Activated naive CD8-positive, alpha-beta T cell treated with anti-CD3 and anti-CD28 coated beads for 36 hours (primary cell): ENCODE data around the gene USP48. TPM values are rescaled to one million over a fixed set of nuclear protein-coding genes. Genes with fewer than 3 reads are reported as not detected.

Source experiments
- DNase-seq: peaks from one replicate; pipeline ENCODE4 v3.0.0; 2021
- H3K27ac Mint-ChIP-seq: one replicate; pipeline ENCODE4 v1.8.0; 2022; ENCODE audit warnings: mild to moderate bottlenecking, moderate library complexity, mixed read lengths
- H3K27me3 Mint-ChIP-seq: one replicate; pipeline ENCODE4 v1.8.0; 2022; ENCODE audit warnings: mild to moderate bottlenecking, mixed read lengths
- H3K36me3 Mint-ChIP-seq: one replicate; pipeline ENCODE4 v1.8.0; 2021; ENCODE audit warnings: mild to moderate bottlenecking, mixed read lengths
- H3K4me1 Mint-ChIP-seq: one replicate; pipeline ENCODE4 v1.8.0; 2021; ENCODE audit warnings: mixed read lengths
- H3K4me3 Mint-ChIP-seq: one replicate; pipeline ENCODE4 v1.8.0; 2022; ENCODE audit warnings: mild to moderate bottlenecking, moderate library complexity, mixed read lengths
- H3K9me3 Mint-ChIP-seq: one replicate; pipeline ENCODE4 v1.8.0; 2022; ENCODE audit warnings: mixed read lengths
- total RNA-seq, 2 experiments: library from RNA; stranded (reverse); gene quantifications; one replicate each; pipeline ENCODE4 v1.2.3, GENCODE V29; 2021

The USP48 gene
- total RNA-seq, 2 experiments from 2014 or later, result 45.8 to 50.5 TPM

DNA sequence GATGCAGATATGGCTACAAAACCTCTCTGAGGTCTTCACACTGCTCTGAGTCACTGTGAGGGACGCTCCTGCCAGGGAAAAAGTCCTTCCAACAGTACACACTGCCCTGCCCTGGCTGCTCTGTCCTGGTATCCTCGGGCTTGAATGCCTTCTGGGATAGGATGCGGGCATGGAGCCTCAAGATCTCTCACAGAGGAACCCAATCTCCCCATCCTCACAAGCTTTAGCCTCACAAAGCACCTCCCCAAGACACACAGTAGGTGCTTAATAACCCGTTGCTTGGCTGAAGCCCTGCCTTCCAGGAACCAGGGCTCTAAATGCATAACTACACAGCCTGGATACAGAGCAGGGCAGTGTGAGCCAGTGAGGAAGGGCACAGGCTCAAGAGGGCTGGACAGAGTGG, 123.0 kb downstream of the USP48 start:
- Mint-ChIP-seq H3K36me3 (no peaks in the 10 kb centered on the region), H3K4me3 (peak overlapping the region; percentile 61), H3K4me1 (peaks cover 4% of the 10 kb centered on the region), H3K27ac (no peak overlapping the region), H3K27me3 (peaks cover 38% of the 10 kb centered on the region), H3K9me3 (no peaks in the 10 kb centered on the region)
- DNase-seq, result no peak

DNA sequence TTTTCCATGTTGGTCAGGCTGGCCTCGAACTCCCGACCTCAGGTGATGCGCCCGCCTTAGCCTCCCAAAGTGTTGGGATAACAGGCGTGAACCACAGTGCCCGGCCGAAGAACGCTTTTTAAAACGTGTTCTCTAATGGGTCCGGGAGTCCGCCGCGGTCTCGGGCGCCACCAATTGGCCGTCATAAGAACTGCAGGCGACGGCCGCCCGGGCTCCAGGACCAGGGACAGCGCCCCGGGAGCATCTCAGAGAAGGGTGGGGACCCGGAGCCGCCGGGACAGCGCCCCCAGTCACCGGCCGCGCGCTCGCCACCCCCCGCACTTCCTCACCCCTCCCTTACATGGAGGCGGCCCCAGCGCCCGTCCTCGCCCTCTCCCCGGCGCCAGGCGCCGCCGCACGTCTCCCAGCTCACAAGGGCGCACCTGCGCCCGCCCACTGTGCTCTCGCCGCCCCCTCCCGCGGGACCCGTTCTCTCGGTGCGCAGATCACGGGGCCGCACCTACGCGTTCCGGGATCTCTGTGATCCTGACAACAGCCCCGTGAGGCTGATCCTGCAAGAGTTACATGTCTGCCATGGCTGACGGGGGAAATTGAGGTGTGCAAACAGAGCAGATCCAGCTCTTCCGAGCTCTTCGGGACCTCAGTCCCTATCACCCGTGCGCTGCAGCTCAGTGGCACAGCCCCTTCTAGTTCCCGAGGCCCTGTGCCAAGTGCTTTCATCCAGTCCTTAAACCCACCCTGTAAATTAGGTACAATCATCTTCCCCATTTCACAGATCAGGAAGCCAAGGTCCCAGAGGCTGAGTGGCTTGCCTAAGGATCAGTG, 123.6 kb downstream of the USP48 start:
- Mint-ChIP-seq H3K27ac (no peak overlapping the region), H3K36me3 (no peaks in the 10 kb centered on the region), H3K4me1 (peaks cover 4% of the 10 kb centered on the region), H3K9me3 (no peaks in the 10 kb centered on the region), H3K4me3 (peak overlapping the region; percentile 61), H3K27me3 (peaks cover 35% of the 10 kb centered on the region)
- peak; percentile 82 for DNase-seq

- H3K27ac Mint-ChIP-seq, result no peak overlapping the region
- peaks cover 23% of the 10 kb centered on the region for H3K27me3 Mint-ChIP-seq
- no peak for DNase-seq
- H3K9me3 Mint-ChIP-seq, result no peaks in the 10 kb centered on the region
- no peaks in the 10 kb centered on the region for H3K36me3 Mint-ChIP-seq
- no peak overlapping the region for H3K4me3 Mint-ChIP-seq
- peaks cover 4% of the 10 kb centered on the region for H3K4me1 Mint-ChIP-seq
Measured at GRCh38 chr1:21657456-21658190, 125.3 kb downstream of the USP48 start.

DNA sequence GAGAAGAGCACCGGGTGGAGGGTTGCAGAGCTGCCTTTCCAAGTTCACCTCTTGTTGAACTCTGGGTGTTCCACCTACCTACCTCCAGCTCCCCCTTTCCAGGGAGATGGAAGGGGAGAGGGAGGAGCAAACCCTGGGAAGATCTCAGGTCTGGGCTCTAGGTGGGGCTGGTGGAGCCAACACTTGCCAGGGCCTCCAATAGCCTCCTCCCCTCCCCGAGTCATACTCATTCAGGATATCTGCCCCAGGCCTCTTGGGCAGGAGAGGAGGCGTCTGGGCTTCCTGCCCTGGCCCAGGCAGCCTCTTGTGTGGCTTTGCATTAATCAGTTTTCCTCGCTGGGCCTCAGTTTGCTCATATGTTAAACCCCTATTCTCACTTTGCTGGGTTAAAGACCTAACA, 127.2 kb downstream of the USP48 start:
- Mint-ChIP-seq H3K27me3 (peaks cover 18% of the 10 kb centered on the region), H3K4me1 (peaks cover 16% of the 10 kb centered on the region), H3K27ac (no peak overlapping the region), H3K36me3 (no peaks in the 10 kb centered on the region), H3K4me3 (no peak overlapping the region), H3K9me3 (no peaks in the 10 kb centered on the region)
- DNase-seq, result no peak

GRCh38 chr1:21655259-21655658, 127.7 kb downstream of the USP48 start:
- Mint-ChIP-seq H3K4me1 (peaks cover 16% of the 10 kb centered on the region), H3K36me3 (no peaks in the 10 kb centered on the region), H3K9me3 (no peaks in the 10 kb centered on the region), H3K27me3 (peaks cover 14% of the 10 kb centered on the region), H3K4me3 (no peak overlapping the region), H3K27ac (no peak overlapping the region)
- DNase-seq, result no peak

DNA sequence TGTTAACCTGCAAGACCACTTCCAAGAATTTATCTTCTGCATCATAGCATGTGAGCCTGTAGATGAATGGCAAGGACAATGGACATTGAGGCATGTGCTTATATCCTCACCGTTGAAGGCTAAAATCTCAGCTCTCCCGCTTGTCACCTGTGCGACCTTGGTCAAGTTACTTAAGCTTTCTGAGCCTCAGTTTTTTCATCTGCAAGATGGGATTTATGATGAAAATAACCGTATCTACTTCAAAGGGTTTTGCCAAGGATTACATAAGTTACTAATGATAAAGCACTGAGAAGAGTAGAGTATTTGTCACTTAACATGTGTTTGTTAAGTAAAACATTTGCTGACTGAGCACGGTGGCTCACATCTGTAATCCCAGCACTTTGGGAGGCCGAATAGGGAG, 128.7 kb downstream of the USP48 start:
- Mint-ChIP-seq H3K27me3 (peaks cover 15% of the 10 kb centered on the region), H3K4me3 (no peak overlapping the region), H3K27ac (no peak overlapping the region), H3K36me3 (no peaks in the 10 kb centered on the region), H3K9me3 (no peaks in the 10 kb centered on the region), H3K4me1 (peaks cover 13% of the 10 kb centered on the region)
- no peak for DNase-seq

DNA sequence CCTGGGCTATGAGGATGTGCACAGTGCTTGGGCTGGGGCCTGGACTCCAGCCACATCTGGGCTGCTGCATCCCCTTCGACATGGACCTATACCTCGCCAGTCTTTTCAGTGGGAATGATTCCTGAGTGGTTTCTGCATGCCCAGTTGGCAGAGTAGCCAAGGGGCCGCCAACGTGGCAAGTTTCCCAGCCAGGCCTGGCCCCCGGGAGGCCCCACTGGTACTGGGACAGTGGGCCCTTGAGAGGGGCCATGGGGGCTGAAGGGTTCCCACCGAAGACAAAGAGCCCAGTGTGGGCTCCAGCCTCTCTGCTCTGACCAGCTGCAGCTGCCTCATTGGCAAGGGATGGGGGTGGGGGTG, 129.2 kb downstream of the USP48 start:
- DNase-seq, result no peak
- no peak overlapping the region for H3K4me3 Mint-ChIP-seq
- peaks cover 15% of the 10 kb centered on the region for H3K27me3 Mint-ChIP-seq
- H3K27ac Mint-ChIP-seq, result no peak overlapping the region
- H3K36me3 Mint-ChIP-seq, result no peaks in the 10 kb centered on the region
- H3K4me1 Mint-ChIP-seq, result peaks cover 13% of the 10 kb centered on the region
- H3K9me3 Mint-ChIP-seq, result no peaks in the 10 kb centered on the region

DNA sequence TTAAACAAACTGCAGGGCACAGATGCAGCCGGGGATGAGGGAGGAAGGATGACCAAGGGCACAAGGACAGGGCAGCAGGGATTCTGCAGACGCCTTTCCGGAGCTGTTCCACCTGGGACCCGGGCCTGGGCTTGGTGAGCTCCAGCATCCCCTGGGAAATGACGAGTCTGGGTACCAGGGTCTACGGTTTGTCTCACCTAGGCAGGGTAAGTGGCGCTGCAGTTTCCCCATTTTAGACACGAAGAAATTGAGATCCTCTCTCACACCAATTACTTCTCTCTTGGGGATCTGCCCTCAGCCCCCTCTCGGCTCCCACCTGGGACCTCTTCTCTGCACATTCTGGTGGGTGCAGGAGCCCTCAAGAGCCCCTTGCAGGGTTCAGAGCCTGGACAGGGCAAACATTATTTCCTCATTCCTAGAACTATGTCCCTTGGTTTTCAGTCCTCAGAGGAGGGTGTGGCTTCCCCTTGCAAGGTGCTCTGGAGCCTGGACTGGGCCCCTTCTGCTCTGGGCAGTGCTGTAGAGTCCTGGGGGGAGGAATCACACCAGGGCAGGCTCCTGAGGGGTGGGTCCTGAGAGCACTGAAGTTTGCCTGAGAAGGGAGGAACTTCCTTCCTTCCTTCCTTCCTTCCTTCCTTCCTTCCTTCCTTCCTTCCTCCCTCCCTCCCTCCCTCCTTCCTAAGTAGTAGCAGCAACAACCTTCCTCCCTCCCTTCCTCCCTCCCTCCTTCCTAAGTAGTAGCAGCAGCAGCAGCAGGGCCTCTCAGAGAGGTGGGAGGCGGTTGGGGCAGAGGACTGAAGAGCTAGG, 129.8 kb downstream of the USP48 start:
- H3K27me3 Mint-ChIP-seq, result peaks cover 19% of the 10 kb centered on the region
- no peak for DNase-seq
- H3K27ac Mint-ChIP-seq, result no peak overlapping the region
- H3K36me3 Mint-ChIP-seq, result no peaks in the 10 kb centered on the region
- no peaks in the 10 kb centered on the region for H3K9me3 Mint-ChIP-seq
- peaks cover 13% of the 10 kb centered on the region for H3K4me1 Mint-ChIP-seq
- no peak overlapping the region for H3K4me3 Mint-ChIP-seq

GRCh38 chr1:21652101-21652936, 130.6 kb downstream of the USP48 start:
- peaks cover 26% of the 10 kb centered on the region for H3K27me3 Mint-ChIP-seq
- peak overlapping the region; percentile 58 for H3K4me3 Mint-ChIP-seq
- H3K9me3 Mint-ChIP-seq, result no peaks in the 10 kb centered on the region
- peaks cover 13% of the 10 kb centered on the region for H3K4me1 Mint-ChIP-seq
- DNase-seq, result no peak
- H3K27ac Mint-ChIP-seq, result no peak overlapping the region
- no peaks in the 10 kb centered on the region for H3K36me3 Mint-ChIP-seq

DNA sequence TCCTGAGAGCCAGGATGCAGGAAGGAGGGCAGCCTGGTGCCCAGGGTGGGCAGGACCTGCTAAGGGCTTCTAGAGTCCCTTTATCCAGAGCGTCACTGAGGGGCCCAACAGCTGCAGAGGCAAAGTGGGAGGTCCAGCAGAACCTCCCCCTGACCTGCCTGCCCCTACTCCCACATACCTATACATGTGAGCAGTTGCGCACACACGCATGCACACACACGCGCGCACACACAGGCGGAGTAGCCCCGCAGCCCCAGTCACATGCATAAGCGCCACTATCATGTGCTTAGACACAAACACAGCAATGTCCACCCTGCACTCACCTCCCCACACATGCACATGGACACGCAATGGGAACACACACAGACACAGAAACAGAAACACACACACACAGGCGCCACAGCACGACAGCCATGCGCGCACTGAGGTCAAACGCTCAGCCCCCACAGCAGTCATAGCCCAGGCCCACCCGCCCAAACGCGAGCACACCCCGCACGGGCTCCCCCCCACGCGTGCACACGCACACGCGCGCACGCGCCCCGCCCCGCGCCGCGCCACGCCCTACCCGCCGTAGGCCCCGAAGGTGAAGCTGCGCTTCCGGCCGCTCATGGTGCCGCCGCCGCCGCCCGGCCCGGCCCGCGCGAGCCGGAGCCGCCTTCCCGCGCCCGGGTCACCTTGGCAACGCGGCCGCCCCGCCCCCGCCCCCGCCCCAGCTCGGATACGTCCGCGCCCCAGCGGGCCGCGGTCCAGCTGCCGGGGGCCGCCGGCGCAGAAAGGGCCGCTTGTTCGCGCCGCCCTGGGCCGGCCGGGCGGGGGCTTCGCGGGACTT, 131.5 kb downstream of the USP48 start:
- H3K4me1 Mint-ChIP-seq, result peaks cover 13% of the 10 kb centered on the region
- no peaks in the 10 kb centered on the region for H3K9me3 Mint-ChIP-seq
- peak; percentile 54 for DNase-seq
- H3K4me3 Mint-ChIP-seq, result peak overlapping the region; percentile 74
- H3K36me3 Mint-ChIP-seq, result no peaks in the 10 kb centered on the region
- H3K27me3 Mint-ChIP-seq, result peaks cover 35% of the 10 kb centered on the region
- H3K27ac Mint-ChIP-seq, result no peak overlapping the region

GRCh38 chr1:21650400-21650799, 132.5 kb downstream of the USP48 start:
- Mint-ChIP-seq H3K4me3 (no peak overlapping the region), H3K9me3 (no peaks in the 10 kb centered on the region), H3K36me3 (no peaks in the 10 kb centered on the region), H3K27me3 (peaks cover 44% of the 10 kb centered on the region), H3K4me1 (peaks cover 13% of the 10 kb centered on the region), H3K27ac (no peak overlapping the region)
- DNase-seq, result no peak

DNA sequence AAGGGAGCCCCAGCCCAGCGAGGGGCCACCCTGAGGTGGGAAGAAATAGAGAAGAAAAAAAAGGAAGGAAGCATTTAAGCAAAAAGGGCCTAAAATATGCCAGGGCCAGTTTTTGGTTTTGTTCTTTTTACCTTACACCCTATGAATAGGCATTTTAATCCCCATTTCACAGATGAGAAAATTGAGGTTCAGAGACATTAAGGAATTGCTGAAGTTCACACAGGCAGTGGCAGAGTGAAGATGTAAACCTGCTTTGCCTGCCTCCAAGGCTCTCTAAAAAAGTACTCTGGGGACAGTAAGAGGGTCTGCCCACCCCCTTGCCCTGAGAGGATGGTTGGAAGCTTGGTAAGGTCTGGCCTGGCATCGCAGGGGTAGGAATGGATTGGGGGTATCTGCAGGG, 133.6 kb downstream of the USP48 start:
- no peaks in the 10 kb centered on the region for H3K9me3 Mint-ChIP-seq
- DNase-seq, result no peak
- peaks cover 46% of the 10 kb centered on the region for H3K27me3 Mint-ChIP-seq
- H3K4me3 Mint-ChIP-seq, result no peak overlapping the region
- no peaks in the 10 kb centered on the region for H3K36me3 Mint-ChIP-seq
- H3K4me1 Mint-ChIP-seq, result peaks cover 13% of the 10 kb centered on the region
- no peak overlapping the region for H3K27ac Mint-ChIP-seq

DNA sequence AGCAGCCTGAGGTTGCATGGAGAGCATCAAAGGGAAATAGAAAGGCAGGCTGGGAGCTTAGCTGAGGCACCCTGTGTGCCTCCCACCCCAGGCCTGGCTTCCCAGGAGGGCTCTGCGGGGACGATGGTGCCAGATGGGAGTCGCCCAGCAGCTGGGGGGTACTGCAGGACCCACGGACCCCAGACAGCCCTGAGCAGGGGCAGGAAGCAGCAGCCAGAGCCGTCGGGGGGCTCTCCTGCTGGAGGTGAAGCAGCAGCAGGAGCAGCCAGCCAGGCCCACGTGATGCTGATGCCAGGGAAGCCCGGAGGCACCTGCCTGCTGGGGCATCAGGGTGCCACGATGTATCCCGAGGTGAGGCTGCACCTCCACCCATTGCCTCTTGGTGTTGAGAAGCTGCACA, 134.2 kb downstream of the USP48 start:
- Mint-ChIP-seq H3K27me3 (peaks cover 50% of the 10 kb centered on the region), H3K36me3 (no peaks in the 10 kb centered on the region), H3K4me3 (no peak overlapping the region), H3K27ac (no peak overlapping the region), H3K9me3 (no peaks in the 10 kb centered on the region), H3K4me1 (peaks cover 13% of the 10 kb centered on the region)
- DNase-seq, result no peak

- Mint-ChIP-seq H3K9me3 (no peaks in the 10 kb centered on the region), H3K4me3 (no peak overlapping the region), H3K4me1 (peaks cover 13% of the 10 kb centered on the region), H3K27me3 (peaks cover 54% of the 10 kb centered on the region), H3K36me3 (no peaks in the 10 kb centered on the region), H3K27ac (no peak overlapping the region)
- no peak for DNase-seq
Measured at GRCh38 chr1:21648352-21648730, 134.6 kb downstream of the USP48 start.
